Sigmoid colon (tissue), 7 donors: ENCODE results near the gene ATP5MC3. TPM values are rescaled to one million over a fixed set of nuclear protein-coding genes. Genes with fewer than 3 reads are reported as not detected.

Experiments
- DNase-seq: peaks from one replicate; pipeline ENCODE4 v3.0.0-alpha.2; 2019
- H3K27ac ChIP-seq, 4 donors: fragments of 200-600 bp; sonication (generic); one replicate each; pipeline ENCODE4 v1.5.1; 2016 to 2019; ENCODE audit warnings: mild to moderate bottlenecking in 1 of 4
- H3K27me3 ChIP-seq, 3 donors: fragments of 200-600 bp; sonication (generic); one replicate each; pipeline ENCODE4 v1.5.1; 2019; ENCODE audit warnings: mild to moderate bottlenecking in 1 of 3
- H3K36me3 ChIP-seq, 4 donors: fragments of 200-600 bp; sonication (generic); one replicate each; pipeline ENCODE4 v1.5.1; 2016 to 2019
- H3K4me1 ChIP-seq, 4 donors: fragments of 200-600 bp; sonication (generic); one replicate each; pipeline ENCODE4 v1.5.1; 2017 to 2019
- H3K4me3 ChIP-seq, 4 donors: fragments of 200-600 bp; sonication (generic); one replicate each; pipeline ENCODE4 v1.5.1; 2017 to 2019; ENCODE audit warnings: mild to moderate bottlenecking in 2 of 4, moderate library complexity in 1 of 4
- H3K9me3 ChIP-seq, 4 donors: fragments of 200-600 bp in 3 of 4; sonication (generic) in 3 of 4; one replicate each; pipeline versions ENCODE4 v1.5.1 to v1.6.1; 2013 to 2019
- CTCF ChIP-seq, 4 experiments: fragments of 450-650 bp in 3 of 4; fragments of 200-600 bp in 1 of 4; IDR thresholded peaks; one replicate each; pipeline ENCODE4 v1.5.1; 2016 to 2019; ENCODE audit warnings: antibody characterized with exemption in 4 of 4, mild to moderate bottlenecking in 3 of 4, moderate library complexity in 2 of 4
- EP300 ChIP-seq, 4 donors: sonication (generic); formaldehyde crosslinking; IDR thresholded peaks; one replicate each; pipeline ENCODE4 v1.6.1; 2017; ENCODE audit warnings: antibody characterized with exemption in 4 of 4
- POLR2A ChIP-seq, 2 donors: fragments of 450-650 bp; IDR thresholded peaks; one replicate each; pipeline ENCODE4 v1.6.1; 2016; ENCODE audit warnings: antibody characterized with exemption in 2 of 2, mild to moderate bottlenecking in 2 of 2, moderate library complexity in 2 of 2
- POLR2AphosphoS5 ChIP-seq, 4 donors: sonication (generic); formaldehyde crosslinking; IDR thresholded peaks; one replicate each; pipeline ENCODE4 v1.6.1; 2017; ENCODE audit warnings: antibody characterized with exemption in 4 of 4
- WGBS, 2 donors: extraction: QIAGEN DNeasy Blood & Tissue Kit; methylation state at CpG; one replicate each; pipeline ENCODE4 v1.1.7; 2013; 5-methylcytosine and 5-hydroxymethylcytosine counted together
- intact Hi-C: fragments of 100-400 bp; cut with DNase I; formaldehyde crosslinking; loops from one replicate; pipeline ENCODE4 v1.15.1; 2023
- polyA plus RNA-seq, 3 donors: library from polyadenylated mRNA; stranded (reverse); fragments of 200-250 nt; gene quantifications; one replicate each; pipeline ENCODE4 v1.2.3, GENCODE V29; 2013
- total RNA-seq, 4 donors: library from RNA; depleted of rRNA; stranded (reverse); fragments of >200 nt; gene quantifications; one replicate each; pipeline ENCODE4 v1.1.0, GENCODE V29; 2016
- donor health status: healthy with polysubstance abuse.
- donor health status: Bipolar disorder and iron deficiency.
- donor health status: healthy.

The ATP5MC3 gene
- total and polyA plus RNA-seq, 7 donors = 97.5 to 1,261 (median 233) TPM

DNA sequence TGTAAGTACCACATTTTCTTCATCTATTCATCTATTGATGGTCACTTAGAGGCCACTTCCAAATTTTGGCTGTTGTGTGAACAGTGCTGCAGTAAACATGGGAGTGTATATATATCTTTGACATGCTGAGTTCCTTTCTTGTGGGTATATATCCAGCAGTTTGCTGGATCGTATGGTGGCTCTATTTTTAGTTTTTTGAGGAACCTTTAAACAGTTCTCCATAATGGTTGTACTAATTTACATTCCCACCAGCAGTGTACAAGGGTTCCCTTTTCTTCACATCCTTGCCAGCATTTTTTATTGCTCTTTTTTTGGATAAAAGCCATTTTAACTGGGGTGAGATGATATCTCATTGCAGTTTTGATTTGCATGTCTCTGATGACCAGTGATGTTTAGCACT, 7.3 kb upstream of the ATP5MC3 start:
- WGBS, 2 donors = 20 to 23% methylated on average over 1 of the region's 1 CpG
- Histone ChIP-seq H3K9me3 (no peaks in the 10 kb centered on the region), H3K27me3 (no peaks in the 10 kb centered on the region), H3K27ac (no peak overlapping the region), H3K36me3 (no peaks in the 10 kb centered on the region), H3K4me1 (no peaks in the 10 kb centered on the region), H3K4me3 (no peak overlapping the region)
- DNase-seq = no peak
- TF ChIP-seq POLR2AphosphoS5 (IDR thresholded peaks at IDR 0.05) (no peak), POLR2A (IDR thresholded peaks at IDR 0.05) (no peak), EP300 (IDR thresholded peaks at IDR 0.05) (no peak), CTCF (IDR thresholded peaks at IDR 0.05) (no peak)
- intact Hi-C loops = loop anchor here (10.0 kb wide), 1 partner anchor 1366 kb away; no protein-coding TSS in a partner anchor

DNA sequence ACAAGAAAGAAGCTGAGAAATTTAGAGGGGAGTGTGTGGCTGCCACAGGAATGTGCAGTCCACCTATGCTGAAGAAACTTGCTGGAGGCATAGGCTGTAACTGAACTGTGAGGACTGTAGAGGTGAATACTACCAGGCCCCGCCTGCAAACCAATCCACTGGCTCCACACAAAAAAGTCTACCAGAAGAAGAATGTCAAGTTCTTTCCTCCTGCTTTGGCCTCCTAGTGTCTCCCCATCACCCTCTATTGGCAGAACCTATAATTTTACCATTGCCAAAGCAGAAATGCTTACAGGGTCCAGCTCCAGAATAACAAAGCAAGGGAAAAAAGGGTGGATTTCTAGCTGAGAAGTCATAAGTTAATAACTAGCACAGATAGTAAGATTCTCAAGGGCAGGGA, 5.9 kb upstream of the ATP5MC3 start:
- no peak for TF ChIP-seq EP300 (IDR thresholded peaks at IDR 0.05)
- no peak for TF ChIP-seq POLR2AphosphoS5 (IDR thresholded peaks at IDR 0.05)
- no peak for TF ChIP-seq CTCF (IDR thresholded peaks at IDR 0.05)
- TF ChIP-seq POLR2A (IDR thresholded peaks at IDR 0.05) = no peak
- 96 to 97% methylated on average over 1 of the region's 1 CpG for WGBS, 2 donors
- Histone ChIP-seq H3K27me3 (no peaks in the 10 kb centered on the region), H3K36me3 (no peaks in the 10 kb centered on the region), H3K9me3 (no peaks in the 10 kb centered on the region), H3K4me1 (no peaks in the 10 kb centered on the region), H3K27ac (no peak overlapping the region), H3K4me3 (no peak overlapping the region)
- intact Hi-C loops = loop anchor here (10.0 kb wide), 1 partner anchor 1367 kb away; no protein-coding TSS in a partner anchor
- DNase-seq = no peak

DNA sequence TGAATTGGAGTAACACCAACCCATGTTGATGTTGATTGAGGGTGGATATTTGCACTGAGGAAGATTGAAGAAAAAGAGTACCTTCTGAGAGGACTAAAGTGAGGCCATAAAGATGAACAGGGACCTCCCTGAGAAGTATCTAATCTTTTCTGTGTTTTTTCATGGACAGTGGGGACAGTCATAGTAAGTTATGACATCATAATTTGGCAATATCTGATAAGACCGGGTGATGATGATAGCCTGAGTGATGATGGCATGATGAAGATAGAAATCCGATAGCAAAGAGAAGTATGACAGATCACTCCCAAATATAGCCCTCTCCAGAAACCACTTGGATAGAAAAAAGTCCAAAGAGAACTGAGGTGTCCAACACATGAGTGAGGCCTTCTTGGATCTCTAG, 2.2 kb upstream of the ATP5MC3 start:
- H3K9me3 ChIP-seq = no peaks in the 10 kb centered on the region
- H3K27ac ChIP-seq = no peak overlapping the region
- H3K4me3 ChIP-seq = no peak overlapping the region
- H3K36me3 ChIP-seq = peaks cover 4 to 15% (median 7%) of the 10 kb centered on the region in 4 donors
- WGBS, 2 donors = 93 to 95% methylated on average over 2 of the region's 2 CpGs
- peaks cover 0 to 24% (median 10%) of the 10 kb centered on the region in 4 donors for H3K4me1 ChIP-seq
- H3K27me3 ChIP-seq = no peaks in the 10 kb centered on the region
- TF ChIP-seq POLR2AphosphoS5 (IDR thresholded peaks at IDR 0.05) (no peak), CTCF (IDR thresholded peaks at IDR 0.05) (no peak), EP300 (IDR thresholded peaks at IDR 0.05) (no peak), POLR2A (IDR thresholded peaks at IDR 0.05) (no peak)
- DNase-seq = no peak
- intact Hi-C loops = loop anchor here (5.0 to 10.0 kb wide), 2 partner anchors 909 to 1371 kb away; partner anchors contain the start of gene HOXD13

DNA sequence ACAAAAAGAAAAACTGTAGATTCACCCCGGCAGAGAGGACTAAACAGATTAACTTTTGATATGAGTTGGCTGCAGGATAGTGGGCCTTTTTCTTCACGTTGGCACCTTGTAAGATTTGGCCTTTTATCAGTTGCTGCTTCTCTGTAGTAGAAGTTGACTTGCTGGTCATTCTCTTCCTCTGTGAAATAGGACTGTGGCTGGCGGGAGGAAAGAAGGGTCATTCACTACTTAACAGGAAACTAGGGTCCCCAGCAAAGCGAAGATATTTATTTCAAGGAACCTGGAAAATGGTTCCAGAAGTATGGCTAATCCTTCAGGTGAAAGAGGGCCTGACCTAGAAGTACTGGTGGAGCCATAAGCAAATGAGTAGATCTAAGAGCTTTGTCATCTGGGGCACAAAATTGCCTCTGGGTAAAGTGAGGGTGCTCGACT, 383 bp upstream of the ATP5MC3 start:
- intact Hi-C loops = loop anchor here (1.0 to 10.0 kb wide), 3 partner anchors 14 to 1373 kb away; partner anchors contain the start of genes ATF2 and HOXD13

More for the DNA sequence above, 383 bp upstream of the ATP5MC3 start:
- Histone ChIP-seq H3K27ac (peak overlapping the region; percentile 86 to 98 (median 92)), H3K27me3 (no peaks in the 10 kb centered on the region), H3K4me3 (peak overlapping the region; percentile 85 to 87 (median 86)), H3K9me3 (no peaks in the 10 kb centered on the region), H3K4me1 (peaks cover 0 to 31% (median 11%) of the 10 kb centered on the region in 4 donors), H3K36me3 (peaks cover 11 to 33% (median 18%) of the 10 kb centered on the region in 4 donors)
- TF ChIP-seq POLR2AphosphoS5 (IDR thresholded peaks at IDR 0.05) = no peak
- TF ChIP-seq POLR2A (IDR thresholded peaks at IDR 0.05) = no peak
- TF ChIP-seq CTCF (IDR thresholded peaks at IDR 0.05) = no peak
- TF ChIP-seq EP300 (IDR thresholded peaks at IDR 0.05) = no peak
- DNase-seq = no peak
- WGBS, 2 donors = 51 to 68% methylated on average over 5 of the region's 5 CpGs
